Ovary (tissue), 9 donors: ENCODE measurements around the gene DNAJB1. TPM values are rescaled to one million over a fixed set of nuclear protein-coding genes. Genes with fewer than 3 reads are reported as not detected.

Experiments
- DNase-seq, 5 donors: peaks; one replicate each; pipeline ENCODE4 v3.0.0-alpha.2; 2019 to 2020
- H3K27ac ChIP-seq, 2 donors: fragments of 200-600 bp; one replicate each; pipeline versions ENCODE4 v1.5.1 to v1.8.0; 2019 to 2022
- H3K27me3 ChIP-seq: fragments of 200-600 bp; one replicate; pipeline ENCODE4 v1.8.0; 2022
- H3K36me3 ChIP-seq: fragments of 200-600 bp; sonication (generic); one replicate; pipeline ENCODE4 v1.5.1; 2019
- H3K4me1 ChIP-seq: one replicate; pipeline ENCODE4 v1.8.1; 2013; ENCODE audit warnings: mild to moderate bottlenecking, moderate library complexity; ENCODE audit not compliant: insufficient read depth
- H3K4me3 ChIP-seq: fragments of 200-600 bp; sonication (generic); one replicate; pipeline ENCODE4 v1.5.1; 2017
- H3K9me3 ChIP-seq, 2 donors: fragments of 200-600 bp in 1 of 2; sonication (generic) in 1 of 2; one replicate each; pipeline versions ENCODE4 v1.5.1 to v1.8.1; 2013 to 2019; ENCODE audit warnings: mild to moderate bottlenecking in 1 of 2, moderate library complexity in 1 of 2
- CTCF ChIP-seq, 3 donors: fragments of 450-650 bp in 2 of 3; fragments of 200-600 bp in 1 of 3; IDR thresholded peaks; one replicate each; pipeline versions ENCODE4 v1.5.1 to v1.8.0; 2016 to 2022; ENCODE audit warnings: antibody characterized with exemption in 3 of 3, mild to moderate bottlenecking in 1 of 3
- EP300 ChIP-seq: sonication (generic); formaldehyde crosslinking; IDR thresholded peaks from one replicate; pipeline ENCODE4 v1.6.1; 2017; ENCODE audit warnings: antibody characterized with exemption
- POLR2A ChIP-seq: fragments of 450-650 bp; IDR thresholded peaks from one replicate; pipeline ENCODE4 v1.6.1; 2017; ENCODE audit warnings: antibody characterized with exemption, mild to moderate bottlenecking, moderate library complexity
- WGBS, 3 donors: extraction: QIAGEN DNeasy Blood & Tissue Kit in 1 of 3; methylation state at CpG; one replicate each; pipeline versions ENCODE4 v1.1.5 to v1.1.7; 2013 to 2017; 5-methylcytosine and 5-hydroxymethylcytosine counted together
- intact Hi-C, 4 donors: fragments of 100-400 bp; cut with DNase I; formaldehyde crosslinking; loops; one replicate each; pipeline versions ENCODE4 v1.11.0 to v1.15.1; 2022 to 2023
- polyA plus RNA-seq, 2 donors: library from polyadenylated mRNA; stranded (reverse); fragments of 200-250 nt in 1 of 2; fragments of 350-450 nt in 1 of 2; fragmentation: Illumina TruSeq in 1 of 2; extraction: RNeasy Lipid Tissue Mini Kit (QIAGEN cat#74804) in 1 of 2; gene quantifications; one replicate each; pipeline ENCODE4 v1.2.3, GENCODE V29; 2013 to 2014
- total RNA-seq, 7 donors: library from RNA; depleted of rRNA in 2 of 7; stranded (reverse); fragments of >200 nt in 2 of 7; fragmentation: NEBNext Ultra II Directional in 3 of 7; extraction: Animal tissue kit (Norgen Biotek cat#: 25700) in 3 of 7; gene quantifications; one replicate each; pipeline versions ENCODE4 v1.1.0 to v1.2.4, GENCODE V29; 2016 to 2023
- donor health status: DM: no; HTN: no; CAD: no; lungs with moderate emphysema.
- donor health status: DM: no; HTN: no; CAD: no.
- donor health status: Bipolar disorder and iron deficiency.
- donor health status: DM: yes; HTN: yes; CAD: no.
- donor health status: DM: no; HTN: no; CAD: no.
- donor health status: DM: yes; HTN: yes; CAD: no.

DNAJB1 gene
- total and polyA plus RNA-seq, 9 donors = 52.4 to 151 (median 75.1) TPM

GRCh38 chr19:14540741-14541525 lies 22.7 kb upstream of the DNAJB1 start:
- Histone ChIP-seq H3K9me3 (no peaks in the 10 kb centered on the region), H3K27me3 (no peaks in the 10 kb centered on the region), H3K4me1 (peaks cover 4% of the 10 kb centered on the region), H3K36me3 (no peaks in the 10 kb centered on the region), H3K27ac (no peak overlapping the region), H3K4me3 (no peak overlapping the region)
- WGBS, 3 donors = 90 to 93% (median 92%) methylated on average over 19 of the region's 19 CpGs
- TF ChIP-seq EP300 = no peak
- no peak for TF ChIP-seq POLR2A
- TF ChIP-seq CTCF (IDR thresholded peaks at IDR 0.05) = no peak
- DNase-seq = no peak
- intact Hi-C loops = no loop called here

GRCh38 chr19:14536926-14537692 lies 18.9 kb upstream of the DNAJB1 start:
- H3K27me3 ChIP-seq = no peaks in the 10 kb centered on the region
- intact Hi-C loops = no loop called here
- H3K4me1 ChIP-seq = peaks cover 4% of the 10 kb centered on the region
- DNase-seq = peak; percentile 73 to 81 (median 80)
- H3K36me3 ChIP-seq = no peaks in the 10 kb centered on the region
- H3K27ac ChIP-seq = no peak overlapping the region
- TF ChIP-seq CTCF (IDR thresholded peaks at IDR 0.05) = no peak
- no peak for TF ChIP-seq EP300
- TF ChIP-seq POLR2A = no peak
- WGBS, 3 donors = 9 to 17% (median 11%) methylated on average over 21 to 23 of the region's 24 CpGs
- no peaks in the 10 kb centered on the region for H3K9me3 ChIP-seq
- no peak overlapping the region for H3K4me3 ChIP-seq

- Histone ChIP-seq H3K27me3 (no peaks in the 10 kb centered on the region), H3K9me3 (no peaks in the 10 kb centered on the region), H3K27ac (no peak overlapping the region), H3K4me1 (peaks cover 7% of the 10 kb centered on the region), H3K4me3 (no peak overlapping the region), H3K36me3 (no peaks in the 10 kb centered on the region)
- intact Hi-C loops = no loop called here
- 86 to 91% (median 90%) methylated on average over 5 of the region's 5 CpGs for WGBS, 3 donors
- no peak for DNase-seq
- TF ChIP-seq EP300 (no peak), CTCF (IDR thresholded peaks at IDR 0.05) (no peak), POLR2A (no peak)
Measured at GRCh38 chr19:14533450-14533849, 15.3 kb upstream of the DNAJB1 start.

GRCh38 chr19:14530506-14530905 lies 12.3 kb upstream of the DNAJB1 start:
- intact Hi-C loops = no loop called here
- H3K27ac ChIP-seq = no peak overlapping the region
- peaks cover 3% of the 10 kb centered on the region for H3K4me1 ChIP-seq
- WGBS, 3 donors = 65 to 73% (median 68%) methylated on average over 3 of the region's 3 CpGs
- no peak for DNase-seq
- no peaks in the 10 kb centered on the region for H3K36me3 ChIP-seq
- peak overlapping the region; percentile 83 for H3K4me3 ChIP-seq
- no peaks in the 10 kb centered on the region for H3K9me3 ChIP-seq
- TF ChIP-seq POLR2A = no peak
- TF ChIP-seq CTCF (IDR thresholded peaks at IDR 0.05) = no peak
- TF ChIP-seq EP300 = no peak
- no peaks in the 10 kb centered on the region for H3K27me3 ChIP-seq
